Measurements from ENCODE around the gene C1QTNF6.

GRCh38 chr22:37202716-37203115 lies 14.7 kb upstream of the C1QTNF6 start:
- TF ChIP-seq CTCF (IDR thresholded peaks at IDR 0.05), result no peak
- TF ChIP-seq ZFX (IDR thresholded peaks at IDR 0.05; ENCODE audit: borderline replicate concordance), result no peak

Data from 22Rv1 (cell line).